Testis (tissue), 3 donors: Measurements from ENCODE around the gene PTPRN2. TPM values are rescaled to one million over a fixed set of nuclear protein-coding genes. Genes with fewer than 3 reads are reported as not detected.

Experiments used
- DNase-seq: peaks from one replicate; pipeline ENCODE4 v3.0.0-alpha.2; 2019
- H3K27ac ChIP-seq, 2 donors: fragments of 200-600 bp; sonication (generic); one replicate each; pipeline ENCODE4 v1.5.1; 2019
- H3K27me3 ChIP-seq: fragments of 200-600 bp; sonication (generic); one replicate; pipeline ENCODE4 v1.5.1; 2019
- H3K36me3 ChIP-seq: fragments of 200-600 bp; sonication (generic); one replicate; pipeline ENCODE4 v1.5.1; 2017; ENCODE audit warnings: low read depth; ENCODE audit errors: missing control alignments
- H3K4me1 ChIP-seq: fragments of 200-600 bp; sonication (generic); one replicate; pipeline ENCODE4 v1.5.1; 2019
- H3K4me3 ChIP-seq, 2 donors: fragments of 200-600 bp; sonication (generic); one replicate each; pipeline ENCODE4 v1.5.1; 2017 to 2019
- H3K9me3 ChIP-seq: fragments of 200-600 bp; sonication (generic); one replicate; pipeline ENCODE4 v1.5.1; 2017
- CTCF ChIP-seq, 3 experiments: fragments of 450-650 bp in 2 of 3; fragments of 200-600 bp in 1 of 3; sonication (generic) in 1 of 3; IDR thresholded peaks; one replicate each; pipeline ENCODE4 v1.5.1; 2016 to 2019; ENCODE audit warnings: antibody characterized with exemption in 3 of 3, mild to moderate bottlenecking in 2 of 3, moderate library complexity in 1 of 3
- POLR2A ChIP-seq: fragments of 450-650 bp; IDR thresholded peaks from one replicate; pipeline ENCODE4 v1.6.1; 2017; ENCODE audit warnings: antibody characterized with exemption, mild to moderate bottlenecking, moderate library complexity
- WGBS, 2 donors: methylation state at CpG; one replicate each; pipeline ENCODE4 v1.1.5; 2018; 5-methylcytosine and 5-hydroxymethylcytosine counted together
- intact Hi-C: fragments of 100-400 bp; cut with DNase I; formaldehyde crosslinking; loops from one replicate; pipeline ENCODE4 v1.15.1; 2023; ENCODE audit warnings: low total_unique reads
- polyA plus RNA-seq: library from polyadenylated mRNA; stranded (reverse); fragments of 350-450 nt; fragmentation: Illumina TruSeq; extraction: RNeasy Lipid Tissue Mini Kit (QIAGEN cat#74804); gene quantifications from one replicate; pipeline ENCODE4 v1.2.3, GENCODE V29; 2014; ENCODE audit warnings: low read depth, low replicate concordance; ENCODE audit not compliant: insufficient read depth
- total RNA-seq, 2 donors: library from RNA; depleted of rRNA; stranded (reverse); fragments of >200 nt; gene quantifications; one replicate each; pipeline ENCODE4 v1.2.3, GENCODE V29; 2016

Gene PTPRN2
- total and polyA plus RNA-seq, 3 donors from 2014 or later = 9.3 to 10.8 (median 9.8) TPM

- no peaks in the 10 kb centered on the region for H3K4me1 ChIP-seq
- no peak overlapping the region for H3K27ac ChIP-seq
- H3K4me3 ChIP-seq = no peak overlapping the region
- 86 to 90% methylated on average over 23 to 26 of the region's 26 CpGs for WGBS, 2 donors
- intact Hi-C loops = no loop called here
- no peak for DNase-seq
- no peaks in the 10 kb centered on the region for H3K27me3 ChIP-seq
- H3K9me3 ChIP-seq = no peaks in the 10 kb centered on the region
- no peaks in the 10 kb centered on the region for H3K36me3 ChIP-seq
- TF ChIP-seq CTCF (IDR thresholded peaks at IDR 0.05) = no peak
- no peak for TF ChIP-seq POLR2A
These were observed 636.1 kb downstream of the PTPRN2 start for GRCh38 chr7:157951300-157952049.

GRCh38 chr7:157949711-157950110 is 637.9 kb downstream of the PTPRN2 start:
- intact Hi-C loops = no loop called here
- Histone ChIP-seq H3K27me3 (no peaks in the 10 kb centered on the region), H3K27ac (no peak overlapping the region), H3K9me3 (no peaks in the 10 kb centered on the region), H3K36me3 (no peaks in the 10 kb centered on the region), H3K4me3 (no peak overlapping the region), H3K4me1 (no peaks in the 10 kb centered on the region)
- no peak for DNase-seq
- 38 to 59% methylated on average over 3 of the region's 3 CpGs for WGBS, 2 donors
- no peak for TF ChIP-seq CTCF (IDR thresholded peaks at IDR 0.05)
- no peak for TF ChIP-seq POLR2A

GRCh38 chr7:157947504-157947903 is 640.1 kb downstream of the PTPRN2 start:
- Histone ChIP-seq H3K27ac (no peak overlapping the region), H3K4me3 (no peak overlapping the region), H3K36me3 (no peaks in the 10 kb centered on the region), H3K27me3 (no peaks in the 10 kb centered on the region), H3K4me1 (no peaks in the 10 kb centered on the region), H3K9me3 (no peaks in the 10 kb centered on the region)
- intact Hi-C loops = no loop called here
- WGBS, 2 donors = 95 to 98% methylated on average over 3 of the region's 3 CpGs
- no peak for DNase-seq
- TF ChIP-seq POLR2A (no peak), CTCF (IDR thresholded peaks at IDR 0.05) (no peak)

- Histone ChIP-seq H3K9me3 (no peaks in the 10 kb centered on the region), H3K27ac (no peak overlapping the region), H3K4me1 (no peaks in the 10 kb centered on the region), H3K27me3 (no peaks in the 10 kb centered on the region), H3K36me3 (no peaks in the 10 kb centered on the region), H3K4me3 (no peak overlapping the region)
- no peak for DNase-seq
- intact Hi-C loops = no loop called here
- 86 to 90% methylated on average over 9 of the region's 9 CpGs for WGBS, 2 donors
- TF ChIP-seq CTCF (IDR thresholded peaks at IDR 0.05) (no peak), POLR2A (no peak)
These were observed 641.1 kb downstream of the PTPRN2 start for GRCh38 chr7:157946398-157947060.
